C4-2B (cell line): Measurements from ENCODE around the gene OPRD1.

Experiments
- CTCF ChIP-seq: fragments of 450-650 bp; conservative IDR thresholded peaks from 2 replicates; pipeline ENCODE4 v1.5.1; 2017; ENCODE audit warnings: mild to moderate bottlenecking
- ZFX ChIP-seq: fragments of 450-650 bp; IDR thresholded peaks from 2 replicates; pipeline ENCODE4 v1.6.1; 2017

GRCh38 chr1:28789412-28789811 is 22.6 kb upstream of the OPRD1 start:
- TF ChIP-seq CTCF (no peak), ZFX (no peak)
